ENCODE data around the gene UQCC2. TPM values are rescaled to one million over a fixed set of nuclear protein-coding genes. Genes with fewer than 3 reads are reported as not detected.

Gene UQCC2
- total RNA-seq, 5 donors from 2014 or later (not counting 1 experiment from before 2014, with no cell fraction given): 17.2 to 36.2 (median 32.7) TPM

DNA sequence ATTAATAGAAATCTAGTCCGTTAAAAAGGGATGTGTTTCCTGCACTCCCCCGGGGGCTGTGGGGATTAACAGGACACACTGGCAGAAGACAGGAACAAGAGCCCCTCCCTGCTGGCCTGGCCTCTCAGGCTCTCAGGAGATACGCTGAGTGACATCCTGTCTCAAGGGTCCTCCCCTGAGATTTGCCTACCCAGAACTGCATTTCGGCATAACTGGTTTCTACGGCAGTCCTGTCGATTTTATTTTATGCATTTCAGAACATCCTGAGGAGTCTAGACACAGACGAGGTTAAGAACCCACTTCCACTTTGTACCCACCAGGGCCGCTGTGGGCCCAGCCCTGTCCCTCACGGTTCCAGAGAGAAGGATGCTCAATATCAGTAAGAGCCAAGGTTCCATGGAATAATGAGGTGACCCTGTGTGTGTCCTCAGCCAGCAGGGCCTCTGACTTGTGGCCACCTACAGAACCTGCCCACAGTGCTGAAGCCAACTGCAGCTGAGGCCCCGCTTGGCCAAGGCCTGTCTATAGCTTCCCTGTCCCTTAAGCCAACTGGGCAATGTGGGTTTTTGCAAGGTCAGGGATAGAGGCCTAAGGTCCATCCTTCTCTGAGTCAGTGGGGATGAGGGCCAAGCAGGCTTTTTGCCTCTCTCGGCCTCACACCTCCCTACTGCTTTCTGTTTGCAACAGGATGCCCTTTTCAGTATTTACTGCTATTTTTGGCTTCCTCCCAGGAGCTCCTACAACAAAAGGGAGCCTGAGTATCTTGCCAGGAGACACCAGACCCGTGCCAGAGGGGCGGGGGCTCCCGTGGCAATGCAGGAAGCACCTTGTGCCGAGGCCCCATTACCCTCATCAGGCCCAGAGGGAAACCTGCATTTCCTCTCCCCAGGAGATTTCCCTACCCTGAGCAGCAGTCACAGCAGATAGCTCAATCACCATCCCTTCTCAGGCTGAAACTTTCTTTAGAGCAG lies 14.7 kb downstream of the UQCC2 start:
- no peaks in the 10 kb centered on the region for H3K27me3 ChIP-seq (replicated peaks in 1 of 2; ENCODE audit: control insufficient read depth in 2 of 2, extremely low read depth in 1 of 2, insufficient read depth in 2 of 2, low read length in 1 of 2)
- DNase-seq (peak in 26 of 35 experiments; percentile 8 to 66 (median 32)), ATAC-seq (replicated peaks in 1 of 4) (peak; percentile 44 to 60 (median 54))
- peaks cover 3 to 45% of the 10 kb centered on the region in 2 donors for H3K36me3 ChIP-seq (ENCODE audit: control insufficient read depth in 2 of 2, extremely low read depth in 1 of 2, insufficient read depth in 1 of 2, low read length in 1 of 2)
- Mint-ChIP-seq H3K27ac (peak overlapping the region; percentile 96), H3K9me3 (no peaks in the 10 kb centered on the region), H3K4me3 (peak overlapping the region; percentile 22 to 71 (median 63)), H3K4me1 (peaks cover 64 to 80% (median 78%) of the 10 kb centered on the region in 3 donors), H3K36me3 (peaks cover 29% of the 10 kb centered on the region), H3K27me3 (no peaks in the 10 kb centered on the region)
- WGBS (ENCODE audit: insufficient coverage): 20% methylated on average over 14 of the region's 15 CpGs
- peak overlapping the region in 1 of 2 donors; percentile 19 for H3K4me3 ChIP-seq (ENCODE audit: control insufficient read depth in 1 of 2, extremely low read depth in 1 of 2, low read length in 1 of 2)
- ChIA-PET CTCF (interaction anchor here in 1 of 2 donors (0.8 kb wide), 1 partner anchor 15 kb away, joined by 3 read pairs; the partner anchor contains the start of gene UQCC2), POLR2A (interaction anchor here in 1 of 2 donors (0.6 kb wide), 1 partner anchor 100 kb away, joined by 3 read pairs; no protein-coding TSS in a partner anchor)
- H3K9me3 ChIP-seq: no peaks in the 10 kb centered on the region
- H3K4me1 ChIP-seq (ENCODE audit: control insufficient read depth in 1 of 2, extremely low read depth in 1 of 2, insufficient read depth in 2 of 2, low read length in 2 of 2): peaks cover 66 to 75% of the 10 kb centered on the region in 2 experiments
- H3K27ac ChIP-seq (ENCODE audit: low read length): peak overlapping the region; percentile 92

GRCh38 chr6:33696076-33696475 lies 15.4 kb downstream of the UQCC2 start:
- peak overlapping the region; percentile 96 for H3K27ac Mint-ChIP-seq
- WGBS (ENCODE audit: insufficient coverage): 86% methylated on average over 4 of the region's 10 CpGs
- H3K4me1 Mint-ChIP-seq: peaks cover 64 to 88% (median 81%) of the 10 kb centered on the region in 3 donors
- no peaks in the 10 kb centered on the region for H3K9me3 Mint-ChIP-seq
- Histone ChIP-seq H3K4me3 (ENCODE audit: control insufficient read depth in 1 of 2, extremely low read depth in 1 of 2, low read length in 1 of 2) (no peak overlapping the region), H3K27me3 (replicated peaks in 1 of 2; ENCODE audit: control insufficient read depth in 2 of 2, extremely low read depth in 1 of 2, insufficient read depth in 2 of 2, low read length in 1 of 2) (no peaks in the 10 kb centered on the region), H3K27ac (ENCODE audit: low read length) (peak overlapping the region; percentile 92), H3K9me3 (no peaks in the 10 kb centered on the region), H3K4me1 (ENCODE audit: control insufficient read depth in 1 of 2, extremely low read depth in 1 of 2, insufficient read depth in 2 of 2, low read length in 2 of 2) (peaks cover 70 to 82% of the 10 kb centered on the region in 2 experiments), H3K36me3 (ENCODE audit: control insufficient read depth in 2 of 2, extremely low read depth in 1 of 2, insufficient read depth in 1 of 2, low read length in 1 of 2) (peaks cover 7 to 53% of the 10 kb centered on the region in 2 donors)
- no peak for ATAC-seq (replicated peaks in 1 of 4)
- H3K27me3 Mint-ChIP-seq: no peaks in the 10 kb centered on the region
- peak overlapping the region in 2 of 3 donors; percentile 63 to 71 for H3K4me3 Mint-ChIP-seq
- ChIA-PET CTCF (no interaction called here), POLR2A (interaction anchor here in 1 of 2 donors (0.6 kb wide), 1 partner anchor 99 kb away, joined by 3 read pairs; no protein-coding TSS in a partner anchor)
- peaks cover 36% of the 10 kb centered on the region for H3K36me3 Mint-ChIP-seq
- DNase-seq: no peak

GRCh38 chr6:33695451-33695887 lies 16.0 kb downstream of the UQCC2 start:
- H3K9me3 ChIP-seq: no peaks in the 10 kb centered on the region
- DNase-seq (no peak), ATAC-seq (replicated peaks in 1 of 4) (no peak)
- Mint-ChIP-seq H3K27me3 (no peaks in the 10 kb centered on the region), H3K4me1 (peaks cover 63 to 87% (median 78%) of the 10 kb centered on the region in 3 donors), H3K27ac (peak overlapping the region; percentile 96), H3K36me3 (peaks cover 40% of the 10 kb centered on the region), H3K9me3 (no peaks in the 10 kb centered on the region), H3K4me3 (peak overlapping the region in 1 of 3 donors; percentile 71)
- CTCF ChIA-PET: no interaction called here
- 95% methylated on average over 16 of the region's 16 CpGs for WGBS (ENCODE audit: insufficient coverage)
- H3K36me3 ChIP-seq (ENCODE audit: control insufficient read depth in 2 of 2, extremely low read depth in 1 of 2, insufficient read depth in 1 of 2, low read length in 1 of 2): peaks cover 7 to 59% of the 10 kb centered on the region in 2 donors
- H3K27ac ChIP-seq (ENCODE audit: low read length): peak overlapping the region; percentile 92
- no peak overlapping the region for H3K4me3 ChIP-seq (ENCODE audit: control insufficient read depth in 1 of 2, extremely low read depth in 1 of 2, low read length in 1 of 2)
- H3K4me1 ChIP-seq (ENCODE audit: control insufficient read depth in 1 of 2, extremely low read depth in 1 of 2, insufficient read depth in 2 of 2, low read length in 2 of 2): peaks cover 70 to 80% of the 10 kb centered on the region in 2 experiments
- POLR2A ChIA-PET: no interaction called here
- no peaks in the 10 kb centered on the region for H3K27me3 ChIP-seq (replicated peaks in 1 of 2; ENCODE audit: control insufficient read depth in 2 of 2, extremely low read depth in 1 of 2, insufficient read depth in 2 of 2, low read length in 1 of 2)

DNA sequence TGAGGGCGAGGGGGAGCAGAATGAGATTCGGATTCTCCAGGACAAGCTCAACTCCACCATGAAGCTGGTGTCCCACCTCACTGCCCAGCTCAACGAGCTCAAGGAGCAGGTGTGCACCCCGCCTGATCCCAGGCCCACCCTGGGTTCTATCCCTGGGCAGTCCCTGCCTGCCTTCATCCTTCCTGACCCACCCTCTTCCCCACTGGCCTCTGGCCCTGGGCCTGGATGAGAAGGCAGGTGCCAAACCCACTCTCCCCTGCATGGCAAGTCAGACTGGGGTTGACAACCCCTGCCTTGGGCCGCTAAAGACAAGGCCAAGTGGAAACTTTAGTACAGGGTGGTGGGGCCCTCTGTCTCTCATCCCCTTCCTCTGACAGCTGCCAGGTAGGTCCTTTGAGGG lies 16.5 kb downstream of the UQCC2 start:
- Mint-ChIP-seq H3K27me3 (no peaks in the 10 kb centered on the region), H3K27ac (peak overlapping the region; percentile 96), H3K36me3 (peaks cover 35% of the 10 kb centered on the region), H3K4me3 (peak overlapping the region in 2 of 3 donors; percentile 43 to 71), H3K9me3 (no peaks in the 10 kb centered on the region), H3K4me1 (peaks cover 58 to 82% (median 73%) of the 10 kb centered on the region in 3 donors)
- CTCF ChIA-PET: no interaction called here
- H3K36me3 ChIP-seq (ENCODE audit: control insufficient read depth in 2 of 2, extremely low read depth in 1 of 2, insufficient read depth in 1 of 2, low read length in 1 of 2): peaks cover 7 to 63% of the 10 kb centered on the region in 2 donors
- H3K27me3 ChIP-seq (replicated peaks in 1 of 2; ENCODE audit: control insufficient read depth in 2 of 2, extremely low read depth in 1 of 2, insufficient read depth in 2 of 2, low read length in 1 of 2): no peaks in the 10 kb centered on the region
- peak overlapping the region; percentile 92 for H3K27ac ChIP-seq (ENCODE audit: low read length)
- no peak for ATAC-seq (replicated peaks in 1 of 4)
- POLR2A ChIA-PET: no interaction called here
- 68% methylated on average over 2 of the region's 5 CpGs for WGBS (ENCODE audit: insufficient coverage)
- no peak for DNase-seq
- H3K4me1 ChIP-seq (ENCODE audit: control insufficient read depth in 1 of 2, extremely low read depth in 1 of 2, insufficient read depth in 2 of 2, low read length in 2 of 2): peaks cover 70 to 77% of the 10 kb centered on the region in 2 experiments
- no peak overlapping the region for H3K4me3 ChIP-seq (ENCODE audit: control insufficient read depth in 1 of 2, extremely low read depth in 1 of 2, low read length in 1 of 2)
- no peaks in the 10 kb centered on the region for H3K9me3 ChIP-seq

- H3K4me3 Mint-ChIP-seq: peak overlapping the region; percentile 43 to 71 (median 49)
- WGBS (ENCODE audit: insufficient coverage): 41% methylated on average over 9 of the region's 19 CpGs
- H3K27ac Mint-ChIP-seq: peak overlapping the region; percentile 96
- peak; percentile 18 to 77 (median 54) for DNase-seq
- ChIA-PET POLR2A (interaction anchor here in 1 of 2 donors (0.6 kb wide), 1 partner anchor 1580 kb away, joined by 6 read pairs; no protein-coding TSS in a partner anchor), CTCF (interaction anchor here in 1 of 2 donors (1.3 kb wide), 1 partner anchor 17 kb away, joined by 4 read pairs; the partner anchor contains the start of gene UQCC2)
- peaks cover 39% of the 10 kb centered on the region for H3K36me3 Mint-ChIP-seq
- H3K9me3 Mint-ChIP-seq: no peaks in the 10 kb centered on the region
- peaks cover 11 to 67% of the 10 kb centered on the region in 2 donors for H3K36me3 ChIP-seq (ENCODE audit: control insufficient read depth in 2 of 2, extremely low read depth in 1 of 2, insufficient read depth in 1 of 2, low read length in 1 of 2)
- H3K4me1 Mint-ChIP-seq: peaks cover 56 to 81% (median 72%) of the 10 kb centered on the region in 3 donors
- H3K4me1 ChIP-seq (ENCODE audit: control insufficient read depth in 1 of 2, extremely low read depth in 1 of 2, insufficient read depth in 2 of 2, low read length in 2 of 2): peaks cover 70 to 77% of the 10 kb centered on the region in 2 experiments
- ATAC-seq (replicated peaks in 1 of 4): peak; percentile 67 to 80 (median 77)
- no peaks in the 10 kb centered on the region for H3K9me3 ChIP-seq
- H3K27me3 Mint-ChIP-seq: no peaks in the 10 kb centered on the region
- H3K27ac ChIP-seq (ENCODE audit: low read length): peak overlapping the region; percentile 92
- H3K4me3 ChIP-seq (ENCODE audit: control insufficient read depth in 1 of 2, extremely low read depth in 1 of 2, low read length in 1 of 2): no peak overlapping the region
- H3K27me3 ChIP-seq (replicated peaks in 1 of 2; ENCODE audit: control insufficient read depth in 2 of 2, extremely low read depth in 1 of 2, insufficient read depth in 2 of 2, low read length in 1 of 2): no peaks in the 10 kb centered on the region
Measured at GRCh38 chr6:33694401-33694931, 17.0 kb downstream of the UQCC2 start.
